Small intestine (tissue), 7 donors: ENCODE measurements around the gene LNX1. TPM values are rescaled to one million over a fixed set of nuclear protein-coding genes. Genes with fewer than 3 reads are reported as not detected.

Experiments used
- DNase-seq, 2 donors: peaks; one replicate each; pipeline versions ENCODE4 v3.0.0 to v3.0.0-alpha.2; 2013
- FAIRE-seq: peaks from 2 replicates; lab custom pipeline; 2012; peaks lifted over from hg19 to GRCh38; lab: Jason Lieb, UNC
- H3K27ac ChIP-seq, 3 donors: one replicate each; pipeline ENCODE4 v1.5.1; 2013; ENCODE audit warnings: low read length in 2 of 3, mild to moderate bottlenecking in 2 of 3, control low read depth in 1 of 3, inconsistent platforms in 1 of 3, low read depth in 1 of 3, moderate library complexity in 1 of 3
- H3K27me3 ChIP-seq, 3 donors: one replicate each; pipeline ENCODE4 v1.6.1; 2013; ENCODE audit warnings: low read length in 3 of 3, inconsistent platforms in 1 of 3; ENCODE audit not compliant: control insufficient read depth in 3 of 3, insufficient read depth in 3 of 3
- H3K36me3 ChIP-seq, 3 donors: one replicate each; pipeline ENCODE4 v1.6.1; 2013; ENCODE audit warnings: low read length in 3 of 3, inconsistent platforms in 1 of 3, low read depth in 1 of 3, mild to moderate bottlenecking in 1 of 3, moderate library complexity in 1 of 3; ENCODE audit not compliant: control insufficient read depth in 3 of 3, insufficient read depth in 2 of 3
- H3K4me1 ChIP-seq, 3 donors: one replicate each; pipeline ENCODE4 v1.6.1; 2013; ENCODE audit warnings: low read length in 2 of 3, inconsistent platforms in 1 of 3, low read depth in 1 of 3, mild to moderate bottlenecking in 1 of 3, moderate library complexity in 1 of 3; ENCODE audit not compliant: control insufficient read depth in 3 of 3, insufficient read depth in 2 of 3
- H3K4me3 ChIP-seq, 3 donors: one replicate each; pipeline ENCODE4 v1.5.1; 2013; ENCODE audit warnings: low read length in 3 of 3, control low read depth in 1 of 3, inconsistent platforms in 1 of 3, low read depth in 1 of 3, mild to moderate bottlenecking in 1 of 3, moderate library complexity in 1 of 3
- H3K9me3 ChIP-seq, 2 donors: one replicate each; pipeline ENCODE4 v1.6.1; 2013; ENCODE audit warnings: low read depth in 1 of 2, low read length in 1 of 2; ENCODE audit not compliant: control insufficient read depth in 2 of 2, insufficient read depth in 1 of 2
- WGBS, 3 donors: extraction: QIAGEN DNeasy Blood & Tissue Kit; methylation state at CpG; one replicate each; pipeline ENCODE4 v1.1.7; 2013; 5-methylcytosine and 5-hydroxymethylcytosine counted together
- polyA plus RNA-seq, 4 donors: library from polyadenylated mRNA; stranded (reverse) in 3 of 4; unstranded in 1 of 4; fragments of 200-250 nt in 3 of 4; fragments of 120-200 nt in 1 of 4; gene quantifications; one replicate each; pipeline versions ENCODE4 v1.2.1 to v1.2.3, GENCODE V29; 2013
- donor health status: healthy with polysubstance abuse.
- donor health status: control.
- donor health status: control.
- donor health status: Bipolar disorder and iron deficiency.
- donor health status: healthy.

LNX1 gene
- polyA plus RNA-seq, 4 donors = 6.4 to 13.7 (median 9.1) TPM

GRCh38 chr4:53465281-53465680 lies 126.0 kb downstream of the LNX1 start:
- DNase-seq (no peak), FAIRE-seq (no peak)
- WGBS, 3 donors = 68 to 83% (median 79%) methylated on average over 2 of the region's 2 CpGs
- Histone ChIP-seq H3K4me1 (no peaks in the 10 kb centered on the region), H3K9me3 (peaks cover 0 to 11% of the 10 kb centered on the region in 2 donors), H3K27ac (no peak overlapping the region), H3K36me3 (peaks cover 0 to 10% (median 2%) of the 10 kb centered on the region in 3 donors), H3K4me3 (no peak overlapping the region), H3K27me3 (no peaks in the 10 kb centered on the region)

GRCh38 chr4:53463340-53463739 lies 127.9 kb downstream of the LNX1 start:
- DNase-seq (no peak), FAIRE-seq (no peak)
- peaks cover 0 to 14% (median 5%) of the 10 kb centered on the region in 3 donors for H3K36me3 ChIP-seq
- WGBS, 3 donors = 80 to 93% (median 91%) methylated on average over 5 of the region's 5 CpGs
- H3K9me3 ChIP-seq = peaks cover 0 to 11% of the 10 kb centered on the region in 2 donors
- no peak overlapping the region for H3K4me3 ChIP-seq
- H3K27ac ChIP-seq = no peak overlapping the region
- no peaks in the 10 kb centered on the region for H3K27me3 ChIP-seq
- H3K4me1 ChIP-seq = peaks cover 0 to 3% (median 0%) of the 10 kb centered on the region in 3 donors

GRCh38 chr4:53461244-53461643 lies 130.0 kb downstream of the LNX1 start:
- peaks cover 0 to 3% (median 0%) of the 10 kb centered on the region in 3 donors for H3K4me1 ChIP-seq
- FAIRE-seq = no peak
- H3K36me3 ChIP-seq = peaks cover 0 to 5% (median 5%) of the 10 kb centered on the region in 3 donors
- WGBS, 3 donors = 98 to 99% (median 99%) methylated on average over 2 of the region's 2 CpGs
- DNase-seq = no peak
- no peak overlapping the region for H3K27ac ChIP-seq
- peaks cover 0 to 1% of the 10 kb centered on the region in 2 donors for H3K9me3 ChIP-seq
- no peak overlapping the region for H3K4me3 ChIP-seq
- H3K27me3 ChIP-seq = no peaks in the 10 kb centered on the region

- Histone ChIP-seq H3K9me3 (no peaks in the 10 kb centered on the region), H3K4me3 (no peak overlapping the region), H3K4me1 (peaks cover 0 to 3% (median 0%) of the 10 kb centered on the region in 3 donors), H3K36me3 (peaks cover 3 to 13% (median 4%) of the 10 kb centered on the region in 3 donors), H3K27ac (peak overlapping the region in 1 of 3 donors; percentile 23), H3K27me3 (no peaks in the 10 kb centered on the region)
- DNase-seq (peak; percentile 13 to 52), FAIRE-seq (no peak)
Observed at GRCh38 chr4:53459548-53459947, 131.7 kb downstream of the LNX1 start.

- peaks cover 0 to 3% (median 0%) of the 10 kb centered on the region in 3 donors for H3K4me1 ChIP-seq
- no peaks in the 10 kb centered on the region for H3K9me3 ChIP-seq
- H3K27me3 ChIP-seq = no peaks in the 10 kb centered on the region
- no peak overlapping the region for H3K4me3 ChIP-seq
- H3K27ac ChIP-seq = no peak overlapping the region
- no peak for DNase-seq
- FAIRE-seq = peak; percentile 61
- H3K36me3 ChIP-seq = peaks cover 7 to 19% (median 18%) of the 10 kb centered on the region in 3 donors
Observed at GRCh38 chr4:53456178-53456577, 135.1 kb downstream of the LNX1 start.

GRCh38 chr4:53455766-53456165 lies 135.5 kb downstream of the LNX1 start:
- Histone ChIP-seq H3K4me1 (peaks cover 0 to 3% (median 0%) of the 10 kb centered on the region in 3 donors), H3K27ac (no peak overlapping the region), H3K36me3 (peaks cover 7 to 23% (median 18%) of the 10 kb centered on the region in 3 donors), H3K27me3 (no peaks in the 10 kb centered on the region), H3K4me3 (no peak overlapping the region), H3K9me3 (no peaks in the 10 kb centered on the region)
- FAIRE-seq (no peak), DNase-seq (peak; percentile 41 to 49)
- WGBS, 3 donors = 53 to 75% (median 69%) methylated on average over 3 of the region's 3 CpGs

- no peaks in the 10 kb centered on the region for H3K27me3 ChIP-seq
- no peak for FAIRE-seq
Observed at GRCh38 chr4:53453385-53453784, 137.9 kb downstream of the LNX1 start.

GRCh38 chr4:53450773-53451172 lies 140.5 kb downstream of the LNX1 start:
- Histone ChIP-seq H3K27me3 (no peaks in the 10 kb centered on the region), H3K4me1 (no peaks in the 10 kb centered on the region), H3K4me3 (no peak overlapping the region), H3K27ac (no peak overlapping the region), H3K9me3 (no peaks in the 10 kb centered on the region), H3K36me3 (peaks cover 6 to 21% (median 14%) of the 10 kb centered on the region in 3 donors)
- DNase-seq (no peak), FAIRE-seq (no peak)
- WGBS, 3 donors = 89 to 92% (median 91%) methylated on average over 3 of the region's 3 CpGs

More at GRCh38 chr4:53453385-53453784, 137.9 kb downstream of the LNX1 start:
- WGBS, 3 donors = 95 to 99% (median 98%) methylated on average over 2 of the region's 2 CpGs
- Histone ChIP-seq H3K36me3 (peaks cover 7 to 21% (median 14%) of the 10 kb centered on the region in 3 donors), H3K27ac (no peak overlapping the region), H3K4me3 (no peak overlapping the region), H3K4me1 (no peaks in the 10 kb centered on the region), H3K9me3 (no peaks in the 10 kb centered on the region)
- no peak for DNase-seq

- WGBS, 3 donors = 90 to 95% (median 91%) methylated on average over 2 of the region's 2 CpGs
- Histone ChIP-seq H3K27ac (peak overlapping the region in 1 of 3 donors; percentile 35), H3K36me3 (peaks cover 2 to 5% (median 4%) of the 10 kb centered on the region in 3 donors), H3K4me1 (no peaks in the 10 kb centered on the region), H3K27me3 (no peaks in the 10 kb centered on the region), H3K4me3 (no peak overlapping the region), H3K9me3 (no peaks in the 10 kb centered on the region)
- DNase-seq (peak in 1 of 2 donors; percentile 67), FAIRE-seq (no peak)
Observed at GRCh38 chr4:53444954-53445353, 146.3 kb downstream of the LNX1 start.
